ENCODE results near the gene FILIP1.

DNA sequence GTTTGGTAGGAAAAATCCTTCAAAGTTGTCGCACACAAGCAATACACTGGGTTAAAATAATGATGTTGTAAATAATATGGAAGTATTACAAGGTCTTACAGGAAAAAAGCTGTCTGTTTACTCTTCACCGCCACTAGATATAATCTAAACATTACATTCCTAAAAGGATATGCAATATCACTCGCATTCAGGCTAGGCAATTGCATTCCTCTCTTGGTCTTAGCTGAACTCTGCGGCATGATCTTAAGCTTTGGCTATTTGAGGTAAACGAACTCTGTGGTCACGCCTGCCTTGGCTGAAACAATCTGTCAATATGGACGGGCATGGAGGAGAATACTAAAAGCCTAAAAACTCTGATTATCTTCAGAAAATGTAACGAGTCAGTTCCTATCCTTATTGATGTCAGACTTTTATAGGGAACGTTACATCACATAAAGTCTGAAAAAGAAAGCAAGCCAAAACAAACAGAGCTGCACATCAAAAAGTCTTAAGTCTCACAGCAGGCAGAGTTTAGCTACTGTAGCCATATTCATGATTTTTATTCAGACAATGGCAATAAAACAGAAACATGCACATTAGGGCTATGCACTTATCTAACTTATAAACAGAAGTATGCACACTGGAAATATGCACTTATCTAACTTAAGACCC, 30.8 kb upstream of the FILIP1 start:
- TF ChIP-seq, protein P1, sequence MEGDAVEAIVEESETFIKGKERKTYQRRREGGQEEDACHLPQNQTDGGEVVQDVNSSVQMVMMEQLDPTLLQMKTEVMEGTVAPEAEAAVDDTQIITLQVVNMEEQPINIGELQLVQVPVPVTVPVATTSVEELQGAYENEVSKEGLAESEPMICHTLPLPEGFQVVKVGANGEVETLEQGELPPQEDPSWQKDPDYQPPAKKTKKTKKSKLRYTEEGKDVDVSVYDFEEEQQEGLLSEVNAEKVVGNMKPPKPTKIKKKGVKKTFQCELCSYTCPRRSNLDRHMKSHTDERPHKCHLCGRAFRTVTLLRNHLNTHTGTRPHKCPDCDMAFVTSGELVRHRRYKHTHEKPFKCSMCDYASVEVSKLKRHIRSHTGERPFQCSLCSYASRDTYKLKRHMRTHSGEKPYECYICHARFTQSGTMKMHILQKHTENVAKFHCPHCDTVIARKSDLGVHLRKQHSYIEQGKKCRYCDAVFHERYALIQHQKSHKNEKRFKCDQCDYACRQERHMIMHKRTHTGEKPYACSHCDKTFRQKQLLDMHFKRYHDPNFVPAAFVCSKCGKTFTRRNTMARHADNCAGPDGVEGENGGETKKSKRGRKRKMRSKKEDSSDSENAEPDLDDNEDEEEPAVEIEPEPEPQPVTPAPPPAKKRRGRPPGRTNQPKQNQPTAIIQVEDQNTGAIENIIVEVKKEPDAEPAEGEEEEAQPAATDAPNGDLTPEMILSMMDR (IDR thresholded peaks at IDR 0.05; ENCODE audit: low read depth, low read length), result no peak
- TF ChIP-seq MYC (IDR thresholded peaks at IDR 0.05; ENCODE audit: low read depth, low read length) (no peak), POLR2A (IDR thresholded peaks at IDR 0.05; ENCODE audit: extremely low read depth, insufficient read length) (no peak)
- TF ChIP-seq, protein P2, sequence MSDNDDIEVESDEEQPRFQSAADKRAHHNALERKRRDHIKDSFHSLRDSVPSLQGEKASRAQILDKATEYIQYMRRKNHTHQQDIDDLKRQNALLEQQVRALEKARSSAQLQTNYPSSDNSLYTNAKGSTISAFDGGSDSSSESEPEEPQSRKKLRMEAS (IDR thresholded peaks at IDR 0.05; ENCODE audit: low read depth, low read length), result no peak
